Thyroid gland (tissue), 4 donors: Measurements from ENCODE around the gene PGA4.
"Not testable (repeated sequence)": the region's sequence is repeated elsewhere in the genome, so short reads cannot be mapped to it uniquely, and the experiment has no call there.

ENCODE experiments used
- CTCF ChIP-seq, 6 experiments: fragments of 200-600 bp in 3 of 6; fragments of 450-650 bp in 3 of 6; sonication (generic) in 3 of 6; IDR thresholded peaks; one replicate each; pipeline ENCODE4 v1.5.1; 2016 to 2019; ENCODE audit warnings: antibody characterized with exemption in 6 of 6, mild to moderate bottlenecking in 2 of 6, inconsistent platforms in 1 of 6, moderate library complexity in 1 of 6
- POLR2A ChIP-seq, 2 donors: fragments of 450-650 bp; IDR thresholded peaks; one replicate each; pipeline ENCODE4 v1.6.1; 2017; ENCODE audit warnings: antibody characterized with exemption in 2 of 2, mild to moderate bottlenecking in 2 of 2, moderate library complexity in 1 of 2

GRCh38 chr11:61203873-61204272 lies 18.3 kb upstream of the PGA4 start:
- not testable (repeated sequence) for TF ChIP-seq CTCF, POLR2A (IDR thresholded peaks at IDR 0.05)
